IMR-90 (cell line): ENCODE measurements around the gene ALDH3A2. TPM values are rescaled to one million over a fixed set of nuclear protein-coding genes. Genes with fewer than 3 reads are reported as not detected.

ENCODE experiments used
- ATAC-seq: fragments of 200-7000 bp; cut with Tn5 transposase; 2 replicates; pipeline ENCODE4 v1.9.1; 2020; ENCODE audit warnings: low read depth, mild to moderate bottlenecking, moderate library complexity
- BruUV-seq: library from RNA; stranded (reverse); fragments of 400-500 nt; replicated peaks from 2 replicates; lab custom pipeline; 2021; lab: Mats Ljungman, UMichigan
- CTCF ChIA-PET: fragments of 300-600 bp; formaldehyde crosslinking; extraction: SDS; loops from one replicate; lab custom pipeline; 2021; ENCODE audit warnings: antibody characterized with exemption; lab: Yijun Ruan, JAX
- POLR2A ChIA-PET: fragments of 300-600 bp; sonication (Branson Sonifier 250); formaldehyde crosslinking; loops from one replicate; lab custom pipeline; 2022; ENCODE audit warnings: antibody characterized with exemption; ENCODE audit not compliant: unreplicated experiment; lab: Charles Lee
- DNase-seq: peaks from one replicate; pipeline ENCODE4 v3.0.0; 2013
- H2AFZ ChIP-seq: replicated peaks from 2 replicates; pipeline ENCODE3; 2013; ENCODE audit warnings: low read length, mild to moderate bottlenecking; ENCODE audit not compliant: poor library complexity
- H2AK5ac ChIP-seq: 2 replicates; pipeline ENCODE4 v1.6.1; 2013; ENCODE audit warnings: low read depth, low read length, inconsistent platforms
- H2AK9ac ChIP-seq: replicated peaks from 2 replicates; pipeline ENCODE3; 2013; ENCODE audit warnings: mild to moderate bottlenecking, low read depth, low read length, moderate library complexity; ENCODE audit not compliant: poor library complexity
- H2BK120ac ChIP-seq: 2 replicates; pipeline ENCODE4 v1.6.1; 2013; ENCODE audit warnings: low read depth, low read length, inconsistent platforms
- H2BK15ac ChIP-seq: 3 replicates; pipeline ENCODE4 v1.6.1; 2013; ENCODE audit warnings: low read depth, low read length, inconsistent platforms
- H2BK20ac ChIP-seq: 2 replicates; pipeline ENCODE4 v1.6.1; 2013; ENCODE audit warnings: low read depth, mild to moderate bottlenecking, inconsistent platforms, low read length, moderate library complexity
- H2BK5ac ChIP-seq: 2 replicates; pipeline ENCODE4 v1.6.1; 2013; ENCODE audit warnings: mild to moderate bottlenecking, low read depth, low read length, inconsistent platforms; ENCODE audit not compliant: poor library complexity, severe bottlenecking
- H3K14ac ChIP-seq: replicated peaks from 2 replicates; pipeline ENCODE4 v1.6.1; 2013; ENCODE audit warnings: low read depth, low read length, inconsistent platforms
- H3K18ac ChIP-seq: 2 replicates; pipeline ENCODE4 v1.6.1; 2013; ENCODE audit warnings: low read depth, low read length, control low read depth
- H3K23ac ChIP-seq: 2 replicates; pipeline ENCODE4 v1.6.1; 2013; ENCODE audit warnings: low read depth, low read length, inconsistent platforms
- H3K27ac ChIP-seq: 2 replicates; pipeline ENCODE4 v1.5.1; 2013; ENCODE audit warnings: mild to moderate bottlenecking, control low read depth, low read length; ENCODE audit not compliant: insufficient read depth
- H3K27me3 ChIP-seq: 2 replicates; pipeline ENCODE4 v1.6.1; 2013; ENCODE audit warnings: low read length; ENCODE audit not compliant: control insufficient read depth, insufficient read depth
- H3K36me3 ChIP-seq: 2 replicates; pipeline ENCODE4 v1.6.1; 2013; ENCODE audit warnings: low read length, mixed read lengths; ENCODE audit not compliant: control insufficient read depth, insufficient read depth
- H3K4ac ChIP-seq: 2 replicates; pipeline ENCODE4 v1.6.1; 2013; ENCODE audit warnings: low read depth, low read length, inconsistent platforms
- H3K4me1 ChIP-seq: 2 replicates; pipeline ENCODE4 v1.6.1; 2013; ENCODE audit warnings: low read length, mixed read lengths; ENCODE audit not compliant: control insufficient read depth, insufficient read depth
- H3K4me2 ChIP-seq: 2 replicates; pipeline ENCODE4 v1.6.1; 2013; ENCODE audit warnings: low read depth, mild to moderate bottlenecking, control low read depth, low read length, moderate library complexity
- H3K4me3 ChIP-seq: 2 replicates; pipeline ENCODE4 v1.5.1; 2013; ENCODE audit warnings: low read depth, mild to moderate bottlenecking, control low read depth, low read length, moderate library complexity; ENCODE audit not compliant: insufficient read depth
- H3K56ac ChIP-seq: 2 replicates; pipeline ENCODE4 v1.6.1; 2013; ENCODE audit warnings: low read length, inconsistent platforms; ENCODE audit not compliant: insufficient read depth; ENCODE audit errors: extremely low read depth
- H3K79me1 ChIP-seq, 2 experiments: 2 replicates each; pipeline ENCODE4 v1.6.1; 2013; ENCODE audit warnings: low read length in 2 of 2, inconsistent platforms in 1 of 2, low read depth in 1 of 2
- H3K9ac ChIP-seq: 2 replicates; pipeline ENCODE4 v1.6.1; 2013; ENCODE audit warnings: low read depth, low read length, control low read depth
- H3K9me1 ChIP-seq: 2 replicates; pipeline ENCODE4 v1.6.1; 2013; ENCODE audit warnings: low read length, inconsistent platforms; ENCODE audit not compliant: insufficient read depth
- H3K9me3 ChIP-seq: 2 replicates; pipeline ENCODE4 v1.6.1; 2013; ENCODE audit warnings: low read length; ENCODE audit not compliant: control insufficient read depth, insufficient read depth
- H4K20me1 ChIP-seq: 2 replicates; pipeline ENCODE4 v1.6.1; 2013; ENCODE audit warnings: low read length, inconsistent platforms; ENCODE audit not compliant: insufficient read depth
- H4K5ac ChIP-seq: 2 replicates; pipeline ENCODE4 v1.6.1; 2013; ENCODE audit warnings: mild to moderate bottlenecking, low read depth, low read length, control low read depth
- H4K8ac ChIP-seq, 2 experiments: 2 replicates each; pipeline ENCODE4 v1.6.1; 2013; ENCODE audit warnings: low read depth in 2 of 2, low read length in 2 of 2, control low read depth in 1 of 2, inconsistent platforms in 1 of 2
- H4K91ac ChIP-seq: 2 replicates; pipeline ENCODE4 v1.6.1; 2013; ENCODE audit warnings: low read depth, low read length, inconsistent platforms; ENCODE audit not compliant: insufficient read depth
- CHD1 ChIP-seq: IDR thresholded peaks from 2 replicates; pipeline ENCODE4 v1.6.1; 2012; ENCODE audit warnings: low read depth, low read length, improper control_type of control experiment
- CTCF ChIP-seq: conservative IDR thresholded peaks from 2 replicates; pipeline ENCODE4 v1.5.1; 2012; ENCODE audit warnings: mild to moderate bottlenecking, low read depth, low read length, improper control_type of control experiment
- MXI1 ChIP-seq: IDR thresholded peaks from 2 replicates; pipeline ENCODE4 v1.6.1; 2012; ENCODE audit warnings: low read depth, mild to moderate bottlenecking, low read length, moderate library complexity, borderline replicate concordance
- NFE2L2 ChIP-seq: fragments of 150-350 bp; IDR thresholded peaks from 2 replicates; pipeline ENCODE4 v1.6.1; 2016; ENCODE audit warnings: low read depth, mild to moderate bottlenecking, low read length
- RCOR1 ChIP-seq: IDR thresholded peaks from 2 replicates; pipeline ENCODE4 v1.6.1; 2012; ENCODE audit warnings: mild to moderate bottlenecking, low read length, improper control_type of control experiment; ENCODE audit not compliant: insufficient replicate concordance
- SMC3 ChIP-seq: fragments of 150-350 bp; IDR thresholded peaks from 2 replicates; pipeline ENCODE4 v1.6.1; 2016; ENCODE audit warnings: low read depth, mild to moderate bottlenecking, antibody characterized with exemption, low read length, moderate library complexity
- WGBS, 2 experiments: methylation state at CpG; one replicate each; pipeline versions ENCODE4 v1.1.5 to v1.1.7; 2013; ENCODE audit warnings: missing lambda C conversion rate in 2 of 2; ENCODE audit not compliant: insufficient read length in 1 of 2; ENCODE audit errors: extremely low coverage in 2 of 2; 5-methylcytosine and 5-hydroxymethylcytosine counted together
- dilution Hi-C: fragments of 300-500 bp; cut with HindIII; formaldehyde crosslinking; loops from one replicate; pipeline ENCODE4 v1.14.3; 2018; ENCODE audit warnings: low sequenced_read_pairs; ENCODE audit not compliant: unreplicated experiment
- in situ Hi-C: fragments of 300-500 bp; cut with MboI; formaldehyde crosslinking; loops from 3 replicates; pipeline ENCODE4 v1.14.3; 2019; ENCODE audit warnings: low sequenced_read_pairs, inconsistent platforms, mixed read lengths
- intact Hi-C: fragments of 100-400 bp; cut with micrococcal nuclease; formaldehyde crosslinking; loops from 2 replicates; pipeline ENCODE4 v1.10.0; 2022
- polyA plus RNA-seq, 3 experiments: library from polyadenylated mRNA; depleted of rRNA; stranded (reverse); fragments of >200 nt; gene quantifications; 2 replicates each; pipeline ENCODE4 v1.2.3, GENCODE V29; 2012; ENCODE audit warnings: low replicate concordance in 1 of 3
- total RNA-seq: library from RNA; depleted of rRNA; stranded (reverse); fragments of >200 nt; gene quantifications from 2 replicates; pipeline ENCODE4 v1.2.3, GENCODE V29; 2012

ALDH3A2 gene
- total and polyA plus RNA-seq, 2 of the 4 experiments (the other 2 are of a cell fraction): 4.0 to 7.9 TPM

GRCh38 chr17:19651451-19652238 is 3.1 kb downstream of the ALDH3A2 start:
- no peak overlapping the region for H2BK5ac ChIP-seq
- peaks cover 12% of the 10 kb centered on the region for H3K27me3 ChIP-seq
- no peak overlapping the region for H3K4me2 ChIP-seq
- H3K18ac ChIP-seq: no peak overlapping the region
- dilution Hi-C loops (no loop called here), in situ Hi-C loops (no loop called here), intact Hi-C loops (no loop called here)
- H2AFZ ChIP-seq: no peak overlapping the region
- no peak overlapping the region for H4K8ac ChIP-seq
- no peak overlapping the region for H4K91ac ChIP-seq
- H3K9ac ChIP-seq: no peak overlapping the region
- H3K56ac ChIP-seq: no peak overlapping the region
- WGBS, 2 experiments: no CpG with 5 or more reads among the region's 5 CpGs
- H2BK15ac ChIP-seq: no peak overlapping the region
- H2AK9ac ChIP-seq: no peak overlapping the region
- TF ChIP-seq CTCF (no peak), SMC3 (no peak), NFE2L2 (no peak), RCOR1 (no peak), CHD1 (no peak), MXI1 (no peak)
- no peak overlapping the region for H2AK5ac ChIP-seq
- no peak overlapping the region for H2BK20ac ChIP-seq
- no peak for ATAC-seq
- no peak overlapping the region for H3K27ac ChIP-seq
- no peak overlapping the region for H3K14ac ChIP-seq
- H2BK120ac ChIP-seq: no peak overlapping the region
- no peaks in the 10 kb centered on the region for H3K79me1 ChIP-seq
- no peak overlapping the region for H3K23ac ChIP-seq
- no peak overlapping the region for H3K4me3 ChIP-seq
- CTCF ChIA-PET: interaction anchor here (1.3 kb wide), 1 partner anchor 111 kb away, joined by 3 read pairs; no protein-coding TSS in a partner anchor
- H4K20me1 ChIP-seq: peaks cover 6% of the 10 kb centered on the region; the same call in 1 of the 2 replicates
- no TSS peak for BruUV-seq
- H3K9me3 ChIP-seq: peaks cover 2% of the 10 kb centered on the region; the same call in 1 of the 2 replicates
- no peaks in the 10 kb centered on the region for H3K9me1 ChIP-seq
- H3K4me1 ChIP-seq: peaks cover 8% of the 10 kb centered on the region
- POLR2A ChIA-PET: interaction anchor here (0.8 kb wide), 1 partner anchor 10 kb away, joined by 4 read pairs; no protein-coding TSS in a partner anchor
- DNase-seq: no peak
- no peaks in the 10 kb centered on the region; the same call in 1 of the 2 replicates for H3K36me3 ChIP-seq
- H4K5ac ChIP-seq: no peak overlapping the region
- H3K4ac ChIP-seq: no peak overlapping the region
